EH (cell line): ENCODE measurements around the gene HVCN1.
A peak's percentile ranks its signal among the peaks of the same experiment; 100 is the strongest.

Experiments used
- DNase-seq: peaks from one replicate; pipeline ENCODE4 v3.0.0-alpha.2; 2015; ENCODE audit warnings: low read depth

HVCN1 gene

GRCh38 chr12:110698171-110698902, 9.4 kb upstream of the HVCN1 start:
- DNase-seq: peak; percentile 74

GRCh38 chr12:110697236-110697635, 8.3 kb upstream of the HVCN1 start:
- DNase-seq: no peak

- DNase-seq: no peak
Observed at GRCh38 chr12:110696283-110696682, 7.4 kb upstream of the HVCN1 start.

GRCh38 chr12:110694330-110694901, 5.5 kb upstream of the HVCN1 start:
- DNase-seq: no peak

GRCh38 chr12:110693731-110694130, 4.8 kb upstream of the HVCN1 start:
- no peak for DNase-seq

- no peak for DNase-seq
Observed at GRCh38 chr12:110690127-110690430, 1.2 kb upstream of the HVCN1 start.

- DNase-seq: peak; percentile 43
Observed at GRCh38 chr12:110689281-110690126, 589 bp upstream of the HVCN1 start.

GRCh38 chr12:110687396-110688169, 1.3 kb downstream of the HVCN1 start:
- DNase-seq: no peak

- no peak for DNase-seq
Observed at GRCh38 chr12:110686294-110686903, 2.5 kb downstream of the HVCN1 start.

GRCh38 chr12:110684312-110684836, 4.5 kb downstream of the HVCN1 start:
- peak; percentile 3 for DNase-seq

- no peak for DNase-seq
Observed at GRCh38 chr12:110683888-110684287, 5.0 kb downstream of the HVCN1 start.

- no peak for DNase-seq
Observed at GRCh38 chr12:110680032-110680431, 8.9 kb downstream of the HVCN1 start.

- DNase-seq: no peak
Observed at GRCh38 chr12:110679201-110679600, 9.7 kb downstream of the HVCN1 start.

- no peak for DNase-seq
Observed at GRCh38 chr12:110677982-110678381, 10.9 kb downstream of the HVCN1 start.

GRCh38 chr12:110677206-110677911, 11.6 kb downstream of the HVCN1 start:
- no peak for DNase-seq

GRCh38 chr12:110676171-110676570, 12.7 kb downstream of the HVCN1 start:
- no peak for DNase-seq

GRCh38 chr12:110670161-110670701, 18.7 kb downstream of the HVCN1 start:
- DNase-seq: no peak

GRCh38 chr12:110669193-110669502, 19.8 kb downstream of the HVCN1 start:
- DNase-seq: no peak

- DNase-seq: no peak
Observed at GRCh38 chr12:110668480-110669192, 20.3 kb downstream of the HVCN1 start.

- no peak for DNase-seq
Observed at GRCh38 chr12:110667671-110668070, 21.2 kb downstream of the HVCN1 start.
